Astrocyte (in vitro differentiated cells and primary cell): ENCODE measurements around the gene NLGN1. TPM values are rescaled to one million over a fixed set of nuclear protein-coding genes. Genes with fewer than 3 reads are reported as not detected.

Source experiments
- DNase-seq: peaks from one replicate; pipeline ENCODE4 v3.0.0-alpha.2; 2010; ENCODE audit warnings: low read depth
- FAIRE-seq: peaks from 2 replicates; lab custom pipeline; 2011; peaks lifted over from hg19 to GRCh38; lab: Jason Lieb, UNC
- H2AFZ ChIP-seq: 2 replicates; pipeline ENCODE4 v1.6.0; 2012; ENCODE audit warnings: low read depth, low read length, inconsistent platforms
- H3K27ac ChIP-seq: 2 replicates; pipeline ENCODE4 v1.5.1; 2011; ENCODE audit warnings: low read depth, low read length, inconsistent platforms
- H3K27me3 ChIP-seq: 2 replicates; pipeline ENCODE4 v1.6.0; 2011; ENCODE audit warnings: low read length, inconsistent platforms; ENCODE audit not compliant: insufficient read depth
- H3K36me3 ChIP-seq: 2 replicates; pipeline ENCODE4 v1.5.1; 2011; ENCODE audit warnings: low read length, inconsistent platforms; ENCODE audit not compliant: insufficient read depth
- H3K4me1 ChIP-seq: 2 replicates; pipeline ENCODE4 v1.5.1; 2011; ENCODE audit warnings: low read length, inconsistent platforms; ENCODE audit not compliant: insufficient read depth
- H3K4me2 ChIP-seq: 2 replicates; pipeline ENCODE4 v1.6.0; 2012; ENCODE audit warnings: low read length, inconsistent platforms
- H3K4me3 ChIP-seq: 2 replicates; pipeline ENCODE4 v1.5.1; 2011; ENCODE audit warnings: low read depth, mild to moderate bottlenecking, low read length, inconsistent platforms; ENCODE audit not compliant: insufficient read depth
- H3K79me2 ChIP-seq: 2 replicates; pipeline ENCODE4 v1.6.0; 2012; ENCODE audit warnings: mild to moderate bottlenecking, low read length, inconsistent platforms; ENCODE audit not compliant: insufficient read depth
- H3K9ac ChIP-seq: 2 replicates; pipeline ENCODE4 v1.6.0; 2012; ENCODE audit warnings: mild to moderate bottlenecking, low read length, inconsistent platforms
- H3K9me3 ChIP-seq: 2 replicates; pipeline ENCODE4 v1.5.1; 2012; ENCODE audit warnings: low read depth, mild to moderate bottlenecking, low read length, inconsistent platforms; ENCODE audit not compliant: insufficient read depth
- H4K20me1 ChIP-seq: 2 replicates; pipeline ENCODE4 v1.6.0; 2012; ENCODE audit warnings: low read length, inconsistent platforms; ENCODE audit not compliant: insufficient read depth
- H3K27ac Mint-ChIP-seq: one replicate; pipeline ENCODE4 v1.8.0; 2021; ENCODE audit warnings: mild to moderate bottlenecking, mixed read lengths; ENCODE audit not compliant: unreplicated experiment
- H3K27me3 Mint-ChIP-seq: one replicate; pipeline ENCODE4 v1.8.0; 2021; ENCODE audit warnings: low read depth, mixed read lengths; ENCODE audit not compliant: unreplicated experiment
- H3K36me3 Mint-ChIP-seq: one replicate; pipeline ENCODE4 v1.8.0; 2021; ENCODE audit warnings: low read depth, mixed read lengths; ENCODE audit not compliant: unreplicated experiment
- H3K4me1 Mint-ChIP-seq: one replicate; pipeline ENCODE4 v1.8.0; 2021; ENCODE audit warnings: low read depth, mixed read lengths; ENCODE audit not compliant: unreplicated experiment
- H3K4me3 Mint-ChIP-seq: one replicate; pipeline ENCODE4 v1.8.0; 2021; ENCODE audit warnings: mild to moderate bottlenecking, moderate library complexity, mixed read lengths; ENCODE audit not compliant: unreplicated experiment
- H3K9me3 Mint-ChIP-seq: one replicate; pipeline ENCODE4 v1.8.0; 2021; ENCODE audit warnings: mild to moderate bottlenecking, mixed read lengths; ENCODE audit not compliant: unreplicated experiment
- EZH2 ChIP-seq: IDR thresholded peaks from 2 replicates; pipeline ENCODE4 v1.6.1; 2012; ENCODE audit warnings: mild to moderate bottlenecking, low read length, inconsistent platforms; ENCODE audit not compliant: insufficient read depth
- total RNA-seq: library from RNA; stranded (reverse); gene quantifications from 2 replicates; pipeline ENCODE4 v1.2.1, GENCODE V29; 2021
- TF ChIP-seq, protein P1 (sequence below): IDR thresholded peaks from 2 replicates; pipeline ENCODE4 v1.5.1; 2011; ENCODE audit warnings: low read depth, mild to moderate bottlenecking, inconsistent platforms, low read length, moderate library complexity; ENCODE audit not compliant: insufficient read depth

The NLGN1 gene
- total RNA-seq, 1 donor from 2014 or later, result 1.2 TPM

DNA sequence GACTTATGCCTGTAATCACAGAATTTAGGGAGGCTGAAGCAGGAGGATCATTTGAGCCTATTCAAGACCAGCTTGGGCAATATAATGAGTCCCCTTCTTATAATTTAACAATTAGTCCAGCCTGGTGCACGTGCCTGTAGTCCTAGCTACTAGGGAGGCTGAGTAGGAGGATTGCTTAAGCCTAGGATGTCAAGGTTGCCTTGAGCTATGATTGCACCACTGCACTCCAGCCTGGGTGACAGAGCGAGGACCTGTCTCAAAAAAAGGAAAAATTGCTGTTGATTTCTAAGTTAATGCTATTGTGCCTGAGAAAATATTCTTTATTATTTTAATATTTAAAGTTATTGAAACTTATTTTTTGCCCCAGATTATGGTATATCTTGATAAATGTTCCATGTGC lies 159.0 kb downstream of the NLGN1 start:
- no peak for DNase-seq
- no peak for FAIRE-seq
- Mint-ChIP-seq H3K27ac (no peak overlapping the region), H3K36me3 (no peaks in the 10 kb centered on the region), H3K9me3 (no peaks in the 10 kb centered on the region), H3K4me3 (no peak overlapping the region), H3K27me3 (no peaks in the 10 kb centered on the region), H3K4me1 (no peaks in the 10 kb centered on the region)
- Histone ChIP-seq H3K79me2 (no peaks in the 10 kb centered on the region), H3K27me3 (no peaks in the 10 kb centered on the region), H3K9ac (no peak overlapping the region), H3K27ac (no peak overlapping the region), H3K4me3 (no peak overlapping the region), H2AFZ (no peak overlapping the region), H3K4me1 (no peaks in the 10 kb centered on the region), H3K36me3 (no peaks in the 10 kb centered on the region), H3K9me3 (no peaks in the 10 kb centered on the region), H3K4me2 (no peak overlapping the region), H4K20me1 (no peaks in the 10 kb centered on the region)
- TF ChIP-seq, protein P1, sequence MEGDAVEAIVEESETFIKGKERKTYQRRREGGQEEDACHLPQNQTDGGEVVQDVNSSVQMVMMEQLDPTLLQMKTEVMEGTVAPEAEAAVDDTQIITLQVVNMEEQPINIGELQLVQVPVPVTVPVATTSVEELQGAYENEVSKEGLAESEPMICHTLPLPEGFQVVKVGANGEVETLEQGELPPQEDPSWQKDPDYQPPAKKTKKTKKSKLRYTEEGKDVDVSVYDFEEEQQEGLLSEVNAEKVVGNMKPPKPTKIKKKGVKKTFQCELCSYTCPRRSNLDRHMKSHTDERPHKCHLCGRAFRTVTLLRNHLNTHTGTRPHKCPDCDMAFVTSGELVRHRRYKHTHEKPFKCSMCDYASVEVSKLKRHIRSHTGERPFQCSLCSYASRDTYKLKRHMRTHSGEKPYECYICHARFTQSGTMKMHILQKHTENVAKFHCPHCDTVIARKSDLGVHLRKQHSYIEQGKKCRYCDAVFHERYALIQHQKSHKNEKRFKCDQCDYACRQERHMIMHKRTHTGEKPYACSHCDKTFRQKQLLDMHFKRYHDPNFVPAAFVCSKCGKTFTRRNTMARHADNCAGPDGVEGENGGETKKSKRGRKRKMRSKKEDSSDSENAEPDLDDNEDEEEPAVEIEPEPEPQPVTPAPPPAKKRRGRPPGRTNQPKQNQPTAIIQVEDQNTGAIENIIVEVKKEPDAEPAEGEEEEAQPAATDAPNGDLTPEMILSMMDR, result no peak
- no peak for TF ChIP-seq EZH2

GRCh38 chr3:173567997-173568396 lies 170.5 kb downstream of the NLGN1 start:
- Histone ChIP-seq H3K4me2 (no peak overlapping the region), H3K36me3 (no peaks in the 10 kb centered on the region), H2AFZ (no peak overlapping the region), H3K27ac (no peak overlapping the region), H3K4me1 (no peaks in the 10 kb centered on the region), H3K9me3 (no peaks in the 10 kb centered on the region), H3K27me3 (no peaks in the 10 kb centered on the region), H3K79me2 (no peaks in the 10 kb centered on the region), H3K4me3 (no peak overlapping the region), H3K9ac (no peak overlapping the region), H4K20me1 (no peaks in the 10 kb centered on the region)
- H3K4me3 Mint-ChIP-seq, result no peak overlapping the region
- H3K27me3 Mint-ChIP-seq, result no peaks in the 10 kb centered on the region
- H3K36me3 Mint-ChIP-seq, result no peaks in the 10 kb centered on the region
- H3K9me3 Mint-ChIP-seq, result no peaks in the 10 kb centered on the region
- no peak for FAIRE-seq
- DNase-seq, result no peak
- H3K27ac Mint-ChIP-seq, result no peak overlapping the region
- TF ChIP-seq, protein P1, result no peak
- TF ChIP-seq EZH2, result no peak
- no peaks in the 10 kb centered on the region for H3K4me1 Mint-ChIP-seq

DNA sequence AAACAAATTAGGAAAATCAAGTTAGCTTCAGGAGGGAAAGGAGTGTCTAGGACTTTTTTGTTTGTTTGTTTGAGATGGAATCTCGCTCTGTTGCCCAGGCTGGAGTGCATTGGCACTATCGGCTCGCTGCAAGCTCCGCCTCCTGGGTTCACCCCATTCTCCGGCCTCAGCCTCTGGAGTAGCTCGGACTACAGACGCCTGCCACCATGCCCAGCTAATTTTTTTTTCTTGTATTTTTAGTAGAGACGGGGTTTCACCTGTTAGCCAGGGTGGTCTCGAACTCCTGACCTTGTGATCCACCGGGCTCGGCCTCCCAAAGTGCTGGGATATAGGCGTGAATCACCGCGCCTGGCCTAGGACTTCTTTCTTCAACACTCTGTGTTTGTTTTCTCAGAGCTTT lies 171.1 kb downstream of the NLGN1 start:
- H3K27ac Mint-ChIP-seq, result no peak overlapping the region
- no peaks in the 10 kb centered on the region for H3K27me3 Mint-ChIP-seq
- H3K4me3 Mint-ChIP-seq, result no peak overlapping the region

More for the DNA sequence above, 171.1 kb downstream of the NLGN1 start:
- Histone ChIP-seq H4K20me1 (no peaks in the 10 kb centered on the region), H3K27me3 (no peaks in the 10 kb centered on the region), H3K4me1 (no peaks in the 10 kb centered on the region), H3K9me3 (no peaks in the 10 kb centered on the region), H2AFZ (no peak overlapping the region), H3K4me3 (no peak overlapping the region), H3K36me3 (no peaks in the 10 kb centered on the region), H3K4me2 (no peak overlapping the region), H3K79me2 (no peaks in the 10 kb centered on the region), H3K27ac (no peak overlapping the region), H3K9ac (no peak overlapping the region)
- no peaks in the 10 kb centered on the region for H3K4me1 Mint-ChIP-seq
- DNase-seq (no peak), FAIRE-seq (no peak)
- no peaks in the 10 kb centered on the region for H3K9me3 Mint-ChIP-seq
- TF ChIP-seq EZH2, result no peak
- TF ChIP-seq, protein P1, result no peak
- H3K36me3 Mint-ChIP-seq, result no peaks in the 10 kb centered on the region
